ENCODE results near the gene STRA8.

The STRA8 gene, protein sequence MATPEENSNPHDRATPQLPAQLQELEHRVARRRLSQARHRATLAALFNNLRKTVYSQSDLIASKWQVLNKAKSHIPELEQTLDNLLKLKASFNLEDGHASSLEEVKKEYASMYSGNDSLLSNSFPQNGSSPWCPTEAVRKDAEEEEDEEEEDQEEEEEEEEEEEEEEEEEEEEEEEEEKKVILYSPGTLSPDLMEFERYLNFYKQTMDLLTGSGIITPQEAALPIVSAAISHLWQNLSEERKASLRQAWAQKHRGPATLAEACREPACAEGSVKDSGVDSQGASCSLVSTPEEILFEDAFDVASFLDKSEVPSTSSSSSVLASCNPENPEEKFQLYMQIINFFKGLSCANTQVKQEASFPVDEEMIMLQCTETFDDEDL

DNA sequence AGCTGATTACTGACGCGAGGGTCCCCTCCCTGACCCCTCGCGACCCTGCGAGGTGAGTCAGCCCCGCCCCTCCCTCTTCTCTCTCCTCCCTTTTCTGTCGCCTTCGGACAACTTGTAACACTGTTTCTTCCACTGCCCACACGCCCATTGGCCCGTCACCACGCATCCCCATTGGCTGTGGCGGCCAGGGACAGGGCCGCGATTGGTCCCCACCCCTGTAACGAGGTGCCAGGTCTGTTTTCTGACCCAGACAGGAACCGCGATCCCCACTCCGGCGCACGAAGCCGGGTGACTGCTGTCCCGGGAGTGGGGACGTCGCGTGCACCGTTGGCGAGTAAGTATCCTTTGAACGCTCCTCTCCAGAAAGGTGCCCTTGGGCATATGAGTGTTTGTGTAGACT lies at the start of gene STRA8:
TSS of gene STRA8 (plus strand) at position 269 of the 400 bp plus-strand sequence. CDS start 6,687 bp downstream, outside the sequence.
- no peak for TF ChIP-seq GATA3 (IDR thresholded peaks at IDR 0.05; ENCODE audit: low read depth, low read length)
- no peak for TF ChIP-seq GATA2 (IDR thresholded peaks at IDR 0.05; ENCODE audit: low read depth, low read length)

DNA sequence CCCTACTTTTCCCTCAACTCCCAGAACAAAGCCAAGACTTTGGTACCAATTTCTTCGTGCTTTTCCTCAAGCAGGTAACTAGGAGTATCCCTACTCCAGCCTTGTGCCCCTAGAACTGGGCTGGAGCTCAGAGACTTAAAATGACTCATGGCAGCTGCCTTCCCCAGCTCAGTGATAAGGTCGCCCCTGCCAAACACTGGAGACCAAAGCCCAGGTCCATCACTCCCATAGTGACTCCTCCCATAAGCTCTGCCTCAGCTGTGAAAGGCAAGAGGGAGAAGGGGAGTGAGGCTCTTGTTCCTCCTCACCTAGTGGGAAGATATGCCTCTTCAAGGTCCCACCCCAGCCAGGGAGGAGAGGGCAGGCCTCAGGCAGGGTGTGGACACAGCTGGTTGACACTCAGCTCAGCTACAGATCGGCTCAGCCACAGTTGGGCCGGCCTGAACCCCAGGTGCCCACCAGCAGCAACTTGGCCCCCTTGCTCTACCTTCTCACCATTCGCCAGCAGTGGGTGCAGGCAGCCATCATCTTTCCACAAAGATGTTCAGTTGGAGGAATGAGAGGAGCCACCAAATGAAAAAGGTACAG lies 49.3 kb upstream of the STRA8 start:
- TF ChIP-seq GATA2 (IDR thresholded peaks at IDR 0.05; ENCODE audit: low read depth, low read length) (no peak), GATA3 (IDR thresholded peaks at IDR 0.05; ENCODE audit: low read depth, low read length) (no peak)

DNA sequence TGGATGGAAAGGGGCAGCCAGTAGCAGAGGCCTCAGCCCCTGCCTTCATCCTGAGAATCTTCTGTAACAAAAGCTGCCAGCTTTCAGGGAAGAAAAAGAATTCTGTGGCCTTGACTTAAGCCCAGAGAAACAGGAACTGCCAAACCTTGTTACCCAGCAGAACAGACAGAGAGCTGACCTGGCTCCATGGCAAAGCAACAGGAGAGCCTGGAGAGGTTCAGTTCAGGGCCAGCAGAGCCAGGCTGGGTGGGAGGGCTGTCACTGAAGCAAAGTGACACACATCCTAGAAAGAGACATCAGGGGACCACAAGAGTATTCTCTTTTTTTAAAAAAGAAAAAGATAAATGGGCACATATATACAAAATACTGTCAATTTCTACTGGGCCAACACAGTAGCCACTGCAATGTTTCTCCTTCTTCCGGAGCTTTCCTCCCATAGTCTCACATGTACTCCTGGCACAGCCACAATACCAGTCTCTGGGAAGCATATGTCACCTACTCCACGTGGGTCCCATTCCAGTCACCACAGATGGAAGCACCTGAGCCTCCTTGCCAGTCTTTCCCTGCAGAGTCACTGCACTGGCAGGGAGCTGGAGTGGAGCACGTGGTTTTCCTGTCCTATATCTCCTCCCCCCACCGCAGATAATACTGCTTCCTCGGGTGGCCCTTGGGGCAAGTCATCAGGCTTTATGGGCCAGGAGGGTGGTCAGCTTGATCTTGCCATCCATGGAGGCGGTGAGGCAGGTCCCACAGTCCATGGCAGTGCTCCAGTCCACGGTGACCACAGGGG lies 48.0 kb upstream of the STRA8 start:
- TF ChIP-seq GATA3 (IDR thresholded peaks at IDR 0.05; ENCODE audit: low read depth, low read length) (no peak), GATA2 (IDR thresholded peaks at IDR 0.05; ENCODE audit: low read depth, low read length) (no peak)

DNA sequence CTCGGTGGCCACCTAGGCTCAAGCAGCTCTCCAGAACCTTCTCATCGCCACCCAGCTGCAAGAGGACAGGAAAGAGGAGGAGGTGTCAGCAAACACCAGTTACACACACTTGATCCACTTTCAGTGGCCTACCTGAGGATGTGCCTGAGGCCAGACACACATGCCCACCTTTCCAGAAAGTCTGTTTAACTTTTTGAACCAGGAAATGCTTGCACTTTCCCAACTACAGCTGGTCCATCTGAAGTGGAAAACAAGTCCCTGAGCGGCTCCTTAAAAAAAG lies 47.4 kb upstream of the STRA8 start:
- TF ChIP-seq GATA2 (IDR thresholded peaks at IDR 0.05; ENCODE audit: low read depth, low read length) (no peak), GATA3 (IDR thresholded peaks at IDR 0.05; ENCODE audit: low read depth, low read length) (no peak)

DNA sequence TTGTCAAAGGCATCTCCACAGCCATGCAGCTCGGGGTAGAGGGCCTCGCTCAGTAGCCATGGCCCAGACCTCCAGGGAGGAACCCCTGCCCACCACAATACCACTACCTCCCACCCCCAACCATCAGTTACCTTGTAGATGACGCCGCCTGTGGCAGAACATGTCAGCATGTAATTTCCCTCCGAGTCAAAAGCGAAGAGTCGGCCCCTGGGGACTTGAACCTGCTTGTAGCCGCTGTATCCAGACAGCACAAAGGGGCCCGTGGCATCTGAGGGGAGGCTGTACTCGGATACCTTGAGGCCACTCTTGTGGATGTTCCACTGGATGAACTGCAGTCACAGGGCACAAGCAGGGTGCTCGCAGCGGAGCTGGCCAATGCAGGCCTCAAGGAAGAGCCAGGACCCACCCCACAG lies 46.8 kb upstream of the STRA8 start:
- TF ChIP-seq GATA2 (IDR thresholded peaks at IDR 0.05; ENCODE audit: low read depth, low read length) (no peak), GATA3 (IDR thresholded peaks at IDR 0.05; ENCODE audit: low read depth, low read length) (no peak)

DNA sequence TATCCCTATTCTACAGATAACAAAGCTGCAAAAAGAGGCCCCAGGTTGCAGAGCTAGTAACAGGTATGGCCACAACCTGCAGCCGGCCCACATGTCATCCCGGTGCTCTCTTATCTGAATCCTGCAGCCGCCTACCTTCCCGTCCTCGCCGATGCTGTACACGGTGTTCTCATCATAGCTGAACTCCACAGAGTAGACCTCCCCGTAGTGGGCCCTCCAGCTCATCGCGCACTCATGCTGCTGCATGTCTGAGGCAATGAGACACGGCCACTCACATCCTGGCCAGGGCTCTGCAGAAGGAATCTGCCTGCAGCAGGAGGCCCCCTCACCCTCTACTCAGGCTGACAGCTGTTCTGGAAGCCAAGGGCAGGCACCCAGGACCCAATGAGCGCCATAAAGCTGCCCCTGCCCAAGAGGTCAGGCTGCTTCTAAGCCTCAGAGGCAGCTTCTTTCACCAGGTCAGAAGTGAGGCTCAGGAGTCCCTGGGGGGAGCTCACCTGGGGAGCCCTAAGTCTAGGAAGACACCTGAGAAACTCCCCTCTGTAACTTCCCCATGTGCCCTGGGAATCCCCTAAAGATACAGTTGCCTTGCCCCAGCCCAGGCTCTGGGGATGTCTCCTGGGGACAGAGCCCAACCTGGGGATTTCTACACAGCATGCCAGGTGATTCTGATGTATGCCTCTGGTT lies 45.2 kb upstream of the STRA8 start:
- no peak for TF ChIP-seq GATA2 (IDR thresholded peaks at IDR 0.05; ENCODE audit: low read depth, low read length)
- no peak for TF ChIP-seq GATA3 (IDR thresholded peaks at IDR 0.05; ENCODE audit: low read depth, low read length)

DNA sequence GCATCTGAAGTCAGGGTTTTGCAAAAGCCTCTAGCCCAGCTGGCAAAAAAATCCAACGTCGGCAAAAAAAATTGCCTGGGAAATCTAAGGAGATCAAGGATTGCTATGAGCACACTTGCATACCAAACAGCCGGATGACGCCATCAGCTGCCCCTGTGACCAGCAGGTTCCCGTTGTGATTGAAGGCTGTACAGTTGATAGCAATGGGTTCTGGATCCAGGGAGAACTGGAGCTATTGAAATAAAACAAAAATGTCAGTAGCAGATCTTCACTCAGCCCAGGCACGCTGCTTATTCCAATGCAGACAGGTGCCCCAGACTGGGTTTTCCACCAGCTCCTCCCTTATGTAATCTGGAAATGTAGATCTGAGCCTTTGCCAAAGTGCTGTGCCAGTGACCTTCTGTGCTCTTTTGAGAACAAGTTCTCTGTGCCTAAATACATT lies 44.4 kb upstream of the STRA8 start:
- TF ChIP-seq GATA2 (IDR thresholded peaks at IDR 0.05; ENCODE audit: low read depth, low read length) (no peak), GATA3 (IDR thresholded peaks at IDR 0.05; ENCODE audit: low read depth, low read length) (no peak)

DNA sequence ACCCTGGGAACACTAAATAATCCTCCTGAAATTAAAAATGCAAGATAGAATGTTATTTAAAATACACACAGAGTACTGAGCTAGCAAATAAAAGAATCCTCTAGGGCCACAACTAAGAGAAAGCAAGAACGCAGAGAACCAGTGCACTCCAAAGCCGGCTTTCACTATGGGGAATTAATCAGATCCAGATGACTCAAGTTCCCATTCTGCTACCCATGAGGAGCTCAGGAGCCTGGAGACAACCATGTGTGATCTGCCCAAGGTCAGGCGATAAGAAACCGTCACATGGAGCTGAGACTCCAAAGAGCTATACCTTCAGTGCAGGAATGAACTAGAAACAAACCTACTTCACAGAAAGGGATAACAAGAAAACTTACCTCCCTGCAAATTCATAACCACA lies 43.7 kb upstream of the STRA8 start:
- TF ChIP-seq GATA2 (IDR thresholded peaks at IDR 0.05; ENCODE audit: low read depth, low read length) (no peak), GATA3 (IDR thresholded peaks at IDR 0.05; ENCODE audit: low read depth, low read length) (no peak)

DNA sequence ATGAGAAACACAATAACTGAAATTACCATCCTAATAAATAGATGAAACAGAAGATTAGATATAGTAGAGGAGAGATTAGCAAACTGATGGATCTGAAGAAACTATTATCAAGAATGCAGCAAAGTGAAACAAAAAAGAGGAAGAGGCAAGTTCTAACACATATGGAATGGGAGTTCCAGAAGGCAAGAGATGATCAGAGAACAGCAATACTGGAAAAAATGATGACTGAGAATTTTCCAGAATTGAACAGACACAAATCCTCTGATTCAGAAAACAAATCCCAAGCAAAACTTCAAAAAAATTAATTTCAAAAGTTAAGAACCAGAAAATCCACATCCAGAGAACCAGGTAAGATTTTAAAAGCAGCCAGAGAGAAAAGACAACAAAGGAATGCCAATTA lies 42.9 kb upstream of the STRA8 start:
- no peak for TF ChIP-seq GATA2 (IDR thresholded peaks at IDR 0.05; ENCODE audit: low read depth, low read length)
- TF ChIP-seq GATA3 (IDR thresholded peaks at IDR 0.05; ENCODE audit: low read depth, low read length), result no peak

DNA sequence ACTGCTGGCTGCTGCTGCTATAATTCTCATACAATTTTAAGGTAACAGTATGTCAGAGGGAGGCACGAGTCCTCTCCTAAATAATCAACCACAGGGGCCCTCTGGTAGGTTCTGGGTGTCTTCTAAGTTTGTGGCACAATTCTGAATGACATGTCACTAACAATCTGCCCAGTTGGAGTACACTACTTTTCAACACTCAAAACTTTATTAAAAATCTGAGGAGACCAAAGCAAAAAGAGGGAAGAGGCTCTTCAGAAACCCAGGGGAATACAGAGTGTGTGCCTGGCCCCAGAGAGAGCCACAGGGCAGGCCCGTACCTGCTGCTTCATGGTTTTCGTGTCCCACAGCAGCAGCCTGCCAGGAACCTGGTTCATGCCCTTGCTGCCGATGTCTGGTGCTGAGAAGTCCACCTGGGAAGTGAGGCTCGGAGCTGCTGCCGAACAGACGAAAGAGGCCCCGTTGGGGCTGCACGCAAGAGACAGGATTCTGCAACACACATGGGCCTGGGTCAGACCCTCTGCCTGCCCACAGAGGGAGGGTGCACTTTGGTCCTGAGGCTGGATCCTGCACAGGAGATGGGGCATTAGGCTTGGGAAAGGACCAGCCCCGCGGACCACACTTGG lies 40.6 kb upstream of the STRA8 start:
- TF ChIP-seq GATA3 (IDR thresholded peaks at IDR 0.05; ENCODE audit: low read depth, low read length), result no peak
- no peak for TF ChIP-seq GATA2 (IDR thresholded peaks at IDR 0.05; ENCODE audit: low read depth, low read length)

DNA sequence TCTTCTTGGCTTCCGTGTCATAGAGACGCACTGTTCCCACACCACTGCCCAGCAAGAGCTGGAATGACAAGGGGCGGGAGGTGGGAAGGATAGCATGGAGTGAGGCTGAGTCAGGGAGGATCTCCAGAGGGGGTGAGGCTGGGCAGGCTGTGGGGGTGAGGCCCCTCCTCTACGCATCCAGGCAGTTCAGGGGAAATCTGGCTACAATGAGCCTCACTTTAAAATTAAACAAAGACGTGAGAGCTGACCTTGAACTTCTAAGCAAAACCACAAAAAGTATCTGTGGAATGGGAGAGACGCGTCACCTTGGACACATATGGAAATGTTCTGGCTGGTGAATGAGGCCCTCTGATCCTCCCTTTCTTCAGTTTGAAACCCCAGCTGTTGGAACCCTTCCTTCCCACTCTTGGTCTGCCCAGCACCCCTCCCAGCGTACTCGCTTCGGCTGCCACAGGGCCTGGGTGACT lies 40.0 kb upstream of the STRA8 start:
- TF ChIP-seq GATA2 (IDR thresholded peaks at IDR 0.05; ENCODE audit: low read depth, low read length), result no peak

DNA sequence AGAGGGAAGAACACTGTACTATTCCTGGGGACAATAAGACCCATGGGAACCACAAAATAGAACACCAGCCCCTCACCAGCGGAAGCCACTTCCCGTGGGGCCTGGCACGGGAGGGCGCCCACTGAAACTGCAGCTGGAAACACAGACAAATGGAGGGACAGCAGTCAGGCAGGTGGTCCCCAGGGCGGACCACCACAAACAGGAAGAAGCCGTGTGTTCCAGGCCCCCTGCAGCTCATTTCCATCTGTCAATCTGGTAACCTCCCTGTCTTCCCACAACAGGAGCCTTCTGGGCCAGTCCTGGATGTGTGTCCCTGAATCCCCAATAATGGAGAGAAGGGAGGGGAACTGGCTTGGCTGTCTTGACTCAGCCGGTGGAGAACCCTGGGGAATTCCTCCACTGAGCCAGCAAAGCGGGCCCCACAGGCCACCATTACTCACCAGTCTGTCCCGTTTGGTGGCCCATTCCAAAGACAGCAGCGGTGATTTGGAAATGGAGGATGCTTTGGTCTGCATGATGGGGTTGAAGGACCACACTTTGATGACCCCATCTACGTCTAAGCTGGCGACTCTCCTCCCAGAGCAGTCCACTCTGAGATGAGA lies 39.0 kb upstream of the STRA8 start:
- TF ChIP-seq GATA3 (IDR thresholded peaks at IDR 0.05; ENCODE audit: low read depth, low read length) (no peak), GATA2 (IDR thresholded peaks at IDR 0.05; ENCODE audit: low read depth, low read length) (no peak)

DNA sequence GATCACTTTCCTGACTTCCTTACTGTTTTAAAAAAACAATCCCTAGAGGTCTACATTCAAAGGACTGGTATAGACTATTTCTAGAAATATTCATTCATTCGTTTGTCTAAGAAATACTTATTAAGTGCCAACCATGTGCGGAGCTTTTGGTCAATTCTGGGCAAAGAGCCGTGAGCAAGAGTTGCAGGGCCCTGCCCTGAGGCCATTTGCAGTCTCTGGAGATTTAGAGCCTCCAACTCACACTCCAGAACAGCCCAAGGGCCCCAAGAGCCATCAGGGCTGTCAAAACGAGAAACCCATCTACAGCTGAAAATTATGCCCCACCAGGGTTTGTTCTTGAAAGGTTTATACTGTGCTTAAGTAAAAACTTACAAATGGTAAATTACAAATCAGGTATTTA lies 38.5 kb upstream of the STRA8 start:
- TF ChIP-seq GATA3 (IDR thresholded peaks at IDR 0.05; ENCODE audit: low read depth, low read length), result no peak
- TF ChIP-seq GATA2 (IDR thresholded peaks at IDR 0.05; ENCODE audit: low read depth, low read length), result no peak
